ENCODE results near the gene COPZ2.
"Not testable (repeated sequence)": the region's sequence is repeated elsewhere in the genome, so short reads cannot be mapped to it uniquely, and the experiment has no call there.

COPZ2 gene

GRCh38 chr17:47995241-47995935 is 42.2 kb downstream of the COPZ2 start:
- no peak overlapping the region for H3K4me3 Mint-ChIP-seq
- H3K36me3 Mint-ChIP-seq = no peaks in the 10 kb centered on the region
- H3K27me3 Mint-ChIP-seq = peaks cover 16% of the 10 kb centered on the region
- H3K27ac Mint-ChIP-seq = no peak overlapping the region
- no peaks in the 10 kb centered on the region for H3K4me1 Mint-ChIP-seq
- ATAC-seq = no peak
- no peaks in the 10 kb centered on the region for H3K9me3 Mint-ChIP-seq

GRCh38 chr17:47994724-47995123 is 42.9 kb downstream of the COPZ2 start:
- no peaks in the 10 kb centered on the region for H3K36me3 Mint-ChIP-seq
- no peak overlapping the region for H3K27ac Mint-ChIP-seq
- ATAC-seq = no peak
- no peaks in the 10 kb centered on the region for H3K4me1 Mint-ChIP-seq
- H3K4me3 Mint-ChIP-seq = no peak overlapping the region
- H3K9me3 Mint-ChIP-seq = no peaks in the 10 kb centered on the region
- peaks cover 16% of the 10 kb centered on the region for H3K27me3 Mint-ChIP-seq

- Mint-ChIP-seq H3K4me1 (no peaks in the 10 kb centered on the region), H3K36me3 (no peaks in the 10 kb centered on the region), H3K9me3 (no peaks in the 10 kb centered on the region), H3K27me3 (peaks cover 16% of the 10 kb centered on the region), H3K4me3 (no peak overlapping the region), H3K27ac (no peak overlapping the region)
- no peak for ATAC-seq
Observed at GRCh38 chr17:47993964-47994363, 43.6 kb downstream of the COPZ2 start.

- Mint-ChIP-seq H3K4me1 (no peaks in the 10 kb centered on the region), H3K36me3 (no peaks in the 10 kb centered on the region)
- ATAC-seq = no peak
Observed at GRCh38 chr17:47993031-47993564, 44.5 kb downstream of the COPZ2 start.

GRCh38 chr17:47992216-47992615 is 45.4 kb downstream of the COPZ2 start:
- no peak for ATAC-seq
- no peak overlapping the region for H3K4me3 Mint-ChIP-seq
- H3K36me3 Mint-ChIP-seq = no peaks in the 10 kb centered on the region
- H3K9me3 Mint-ChIP-seq = no peaks in the 10 kb centered on the region
- H3K27ac Mint-ChIP-seq = no peak overlapping the region
- peaks cover 8% of the 10 kb centered on the region for H3K27me3 Mint-ChIP-seq
- H3K4me1 Mint-ChIP-seq = no peaks in the 10 kb centered on the region

More at GRCh38 chr17:47993031-47993564, 44.5 kb downstream of the COPZ2 start:
- H3K9me3 Mint-ChIP-seq = no peaks in the 10 kb centered on the region
- H3K27ac Mint-ChIP-seq = no peak overlapping the region
- H3K4me3 Mint-ChIP-seq = no peak overlapping the region
- peaks cover 16% of the 10 kb centered on the region for H3K27me3 Mint-ChIP-seq

DNA sequence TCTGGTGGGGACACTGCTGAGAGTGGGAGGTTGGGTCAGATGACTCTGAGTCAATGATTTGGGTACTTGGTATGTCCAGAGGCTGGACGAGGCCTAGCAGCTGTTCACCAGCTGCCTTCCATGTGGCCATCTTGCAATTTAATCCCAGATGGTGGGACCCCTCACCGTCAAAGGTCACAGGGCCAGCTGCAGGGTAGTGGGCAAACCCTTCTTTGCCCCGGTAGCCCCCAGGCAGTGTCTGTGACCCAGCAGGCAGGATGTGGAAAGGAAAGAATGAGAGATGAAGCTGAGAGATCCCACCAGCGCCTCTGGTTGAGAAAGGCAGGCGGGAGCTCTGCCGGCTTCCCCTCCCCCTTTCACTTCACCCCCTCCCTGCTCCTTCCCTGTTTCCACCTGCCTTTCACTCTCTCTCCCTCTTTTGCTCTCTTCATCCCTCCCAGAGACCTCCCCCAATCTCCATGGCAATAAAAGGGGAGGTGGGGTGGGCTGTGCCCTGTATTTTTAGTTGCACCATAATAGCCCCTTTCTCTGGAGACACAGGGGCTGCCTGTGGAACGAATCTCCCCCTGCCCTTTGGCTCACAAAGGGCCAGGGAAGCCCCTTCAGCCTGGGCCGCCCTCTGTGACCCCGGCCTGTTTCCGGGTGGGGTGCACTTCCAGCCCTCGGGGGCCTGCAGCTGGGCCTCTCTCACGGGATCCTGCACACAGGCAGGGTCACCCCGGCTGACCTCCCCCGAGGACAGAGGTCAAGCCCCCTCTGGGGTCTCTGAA is 46.5 kb downstream of the COPZ2 start:
- peaks cover 2% of the 10 kb centered on the region for H3K27me3 Mint-ChIP-seq
- no peak overlapping the region for H3K27ac Mint-ChIP-seq
- no peak for ATAC-seq
- no peak overlapping the region for H3K4me3 Mint-ChIP-seq
- H3K4me1 Mint-ChIP-seq = no peaks in the 10 kb centered on the region
- H3K36me3 Mint-ChIP-seq = no peaks in the 10 kb centered on the region
- no peaks in the 10 kb centered on the region for H3K9me3 Mint-ChIP-seq

DNA sequence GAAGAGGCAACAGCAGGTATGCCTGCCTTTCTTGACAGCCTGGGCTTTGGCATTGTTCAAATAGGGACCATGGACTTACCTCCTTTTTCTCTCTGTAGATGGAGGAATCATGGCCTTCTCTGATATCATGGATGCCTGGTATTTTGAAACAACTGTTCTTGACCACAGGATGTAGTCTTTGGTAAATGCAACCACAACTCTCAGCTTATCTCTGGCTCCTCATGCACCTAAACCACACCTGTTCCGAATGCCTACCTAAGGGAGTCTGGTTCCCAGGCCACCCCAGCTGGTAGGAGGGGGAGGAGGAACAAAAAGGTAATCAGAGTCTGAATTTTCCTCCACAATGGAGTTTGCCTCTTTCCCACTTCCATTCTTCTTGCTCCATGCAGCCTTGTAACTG is 47.9 kb downstream of the COPZ2 start:
- no peaks in the 10 kb centered on the region for H3K27me3 Mint-ChIP-seq

DNA sequence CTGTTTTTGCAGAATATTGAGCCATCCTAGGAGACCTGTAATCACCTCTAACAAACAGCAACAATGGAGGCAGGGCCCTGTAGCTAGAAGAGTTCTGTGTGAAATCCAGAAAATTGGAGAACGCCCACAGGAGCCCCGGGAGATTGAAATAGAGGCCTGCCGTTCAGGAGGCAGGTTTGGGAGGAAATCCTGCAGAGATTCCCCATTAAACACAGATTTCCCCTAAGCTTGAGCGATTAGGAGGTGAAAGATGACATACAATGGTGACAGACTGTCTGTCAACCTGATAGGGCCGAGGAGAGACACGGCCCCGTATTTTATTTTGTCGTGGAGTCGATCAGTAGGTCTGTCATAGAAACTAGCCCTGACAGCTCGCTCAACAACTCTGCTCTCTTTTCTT is 48.4 kb downstream of the COPZ2 start:
- ATAC-seq = no peak
- H3K4me3 Mint-ChIP-seq = no peak overlapping the region
- no peaks in the 10 kb centered on the region for H3K27me3 Mint-ChIP-seq
- H3K27ac Mint-ChIP-seq = no peak overlapping the region
- H3K9me3 Mint-ChIP-seq = no peaks in the 10 kb centered on the region
- peaks cover 12% of the 10 kb centered on the region for H3K36me3 Mint-ChIP-seq
- H3K4me1 Mint-ChIP-seq = no peaks in the 10 kb centered on the region

More for the DNA sequence above, 47.9 kb downstream of the COPZ2 start:
- Mint-ChIP-seq H3K27ac (no peak overlapping the region), H3K36me3 (peaks cover 7% of the 10 kb centered on the region), H3K9me3 (no peaks in the 10 kb centered on the region), H3K4me3 (no peak overlapping the region), H3K4me1 (no peaks in the 10 kb centered on the region)
- no peak for ATAC-seq

- H3K27ac Mint-ChIP-seq, ATAC-seq, H3K4me1 Mint-ChIP-seq, H3K9me3 Mint-ChIP-seq, H3K4me3 Mint-ChIP-seq, H3K27me3 Mint-ChIP-seq: not testable (repeated sequence)
- H3K36me3 Mint-ChIP-seq = peaks cover 17% of the 10 kb centered on the region
Observed at GRCh38 chr17:47988445-47988844, 49.2 kb downstream of the COPZ2 start.

GRCh38 chr17:47987240-47987835 is 50.3 kb downstream of the COPZ2 start:
- no peaks in the 10 kb centered on the region for H3K27me3 Mint-ChIP-seq
- H3K9me3 Mint-ChIP-seq = no peaks in the 10 kb centered on the region
- no peak for ATAC-seq
- H3K4me3 Mint-ChIP-seq = no peak overlapping the region
- peaks cover 25% of the 10 kb centered on the region for H3K36me3 Mint-ChIP-seq
- no peaks in the 10 kb centered on the region for H3K4me1 Mint-ChIP-seq
- H3K27ac Mint-ChIP-seq = no peak overlapping the region

- ATAC-seq = no peak
- H3K27ac Mint-ChIP-seq = no peak overlapping the region
- H3K27me3 Mint-ChIP-seq = no peaks in the 10 kb centered on the region
- no peaks in the 10 kb centered on the region for H3K9me3 Mint-ChIP-seq
- no peaks in the 10 kb centered on the region for H3K4me1 Mint-ChIP-seq
- H3K4me3 Mint-ChIP-seq = no peak overlapping the region
- peaks cover 28% of the 10 kb centered on the region for H3K36me3 Mint-ChIP-seq
Observed at GRCh38 chr17:47986520-47986919, 51.1 kb downstream of the COPZ2 start.

- Mint-ChIP-seq H3K9me3 (no peaks in the 10 kb centered on the region), H3K4me3 (no peak overlapping the region), H3K36me3 (peaks cover 53% of the 10 kb centered on the region), H3K27ac (no peak overlapping the region), H3K4me1 (peaks cover under 1% of the 10 kb centered on the region), H3K27me3 (no peaks in the 10 kb centered on the region)
- no peak for ATAC-seq
Observed at GRCh38 chr17:47983492-47984223, 53.9 kb downstream of the COPZ2 start.

GRCh38 chr17:47982645-47983390 is 54.8 kb downstream of the COPZ2 start:
- Mint-ChIP-seq H3K4me1 (peaks cover 6% of the 10 kb centered on the region), H3K4me3 (no peak overlapping the region), H3K9me3 (no peaks in the 10 kb centered on the region), H3K36me3 (peaks cover 61% of the 10 kb centered on the region), H3K27ac (peak overlapping the region; percentile 27), H3K27me3 (no peaks in the 10 kb centered on the region)
- ATAC-seq = no peak

DNA sequence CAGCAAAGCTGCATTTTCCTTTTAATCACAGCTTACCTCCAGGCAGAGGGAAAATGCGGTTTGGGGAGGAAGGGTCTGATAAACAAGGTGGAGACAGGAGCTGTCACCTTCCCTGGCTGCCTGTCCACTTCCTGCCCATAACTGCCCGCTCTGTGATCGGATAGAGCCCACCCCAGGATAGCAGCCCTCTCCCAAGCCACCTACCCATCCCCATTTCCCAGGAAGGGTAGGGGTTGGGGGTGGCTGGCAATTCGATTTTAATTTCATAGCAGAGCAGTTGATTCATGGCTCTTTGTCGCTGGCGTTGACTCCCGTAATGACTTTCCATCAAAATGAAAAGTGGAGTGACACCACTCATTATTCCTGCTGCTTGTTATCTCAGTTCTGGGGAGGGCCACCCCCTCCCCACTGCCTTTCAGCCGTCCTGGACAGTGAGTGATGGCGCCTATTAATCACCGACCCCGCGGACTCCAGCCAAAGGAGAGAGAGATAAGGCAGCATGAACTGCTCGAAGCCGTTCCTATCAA is 55.4 kb downstream of the COPZ2 start:
- no peak for ATAC-seq
- H3K36me3 Mint-ChIP-seq = peaks cover 68% of the 10 kb centered on the region
- peaks cover 6% of the 10 kb centered on the region for H3K4me1 Mint-ChIP-seq
- peak overlapping the region; percentile 27 for H3K27ac Mint-ChIP-seq
- H3K9me3 Mint-ChIP-seq = no peaks in the 10 kb centered on the region
- H3K27me3 Mint-ChIP-seq = no peaks in the 10 kb centered on the region
- no peak overlapping the region for H3K4me3 Mint-ChIP-seq

All from stimulated activated memory B cell treated with anti-CD40 and anti-IgM and Interleukin-4, amounts not matched to agents 10 μg/mL and 1 μg/mL and 100 μg/mL, for 72 hours (primary cell).